Measurements from ENCODE around the gene GCG. TPM values are rescaled to one million over a fixed set of nuclear protein-coding genes. Genes with fewer than 3 reads are reported as not detected.

The GCG gene
- total and polyA plus RNA-seq, 2 of the 8 experiments (the other 6 are each of a cell fraction or from before 2014, with no cell fraction given), result not detected

DNA sequence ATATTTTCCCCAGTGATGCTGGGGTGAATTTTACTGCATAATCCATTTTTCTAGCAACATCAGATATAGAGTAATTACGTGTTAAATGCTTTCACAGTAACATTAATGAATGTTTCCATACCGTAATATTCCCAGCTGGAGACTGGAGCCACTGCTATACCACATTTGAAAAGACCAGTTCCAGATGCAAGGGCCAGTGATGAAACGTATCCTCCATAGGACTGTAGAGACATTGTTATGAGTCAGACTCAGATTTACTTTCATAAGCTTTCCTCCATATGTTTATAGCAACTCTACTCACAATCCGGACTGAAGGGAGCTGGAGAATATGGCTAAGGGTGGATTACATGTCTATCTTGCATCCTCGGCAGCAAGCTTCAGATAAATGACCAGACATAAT, 22.7 kb upstream of the GCG start:
- Histone ChIP-seq H2AFZ (ENCODE audit: low read length) (no peak overlapping the region), H2BK20ac (ENCODE audit: low read length) (no peak overlapping the region), H4K8ac (ENCODE audit: extremely low read depth, insufficient read depth, low read length) (no peak overlapping the region), H3K14ac (ENCODE audit: insufficient read length) (no peak overlapping the region), H3K4me1 (replicated peaks in 1 of 4; ENCODE audit: control insufficient read depth in 3 of 4, insufficient read depth in 4 of 4, low read length in 3 of 4) (peaks cover 0 to 3% (median 1%) of the 10 kb centered on the region in 4 experiments; a peak in 2 of 7 replicates), H3K79me2 (ENCODE audit: control insufficient read depth in 1 of 2, insufficient read depth in 2 of 2, low read length in 2 of 2) (no peaks in the 10 kb centered on the region), H3K36me3 (ENCODE audit: control insufficient read depth in 2 of 4, insufficient read depth in 4 of 4, low read length in 3 of 4) (no peaks in the 10 kb centered on the region), H2BK120ac (replicated peaks; ENCODE audit: low read depth, low read length) (no peak overlapping the region), H2BK15ac (ENCODE audit: low read length) (no peak overlapping the region), H4K5ac (ENCODE audit: insufficient read length, low read depth, low read length) (no peak overlapping the region), H3K9me3 (ENCODE audit: insufficient read depth in 2 of 2, low read depth in 1 of 2, low read length in 1 of 2) (no peaks in the 10 kb centered on the region), H4K91ac (replicated peaks; ENCODE audit: insufficient read length, low read length) (no peak overlapping the region), H2AK5ac (ENCODE audit: low read depth, low read length) (no peak overlapping the region), H3K79me1 (ENCODE audit: low read depth, low read length) (no peaks in the 10 kb centered on the region), H3K9ac (replicated peaks in 1 of 4; ENCODE audit: extremely low read depth in 1 of 4, low read depth in 3 of 4, low read length in 3 of 4) (no peak overlapping the region), H2BK5ac (ENCODE audit: low read depth, low read length) (no peak overlapping the region), H3K4me2 (ENCODE audit: insufficient read depth in 1 of 2, low read depth in 2 of 2, low read length in 2 of 2) (no peak overlapping the region), H3K56ac (replicated peaks; ENCODE audit: insufficient read length, low read depth, low read length) (no peak overlapping the region), H3K4me3 (ENCODE audit: extremely low read depth in 1 of 4, insufficient read depth in 2 of 4, low read depth in 3 of 4, low read length in 4 of 4) (no peak overlapping the region), H3K27me3 (replicated peaks in 1 of 4; ENCODE audit: control insufficient read depth in 3 of 4, extremely low read depth in 1 of 4, insufficient read depth in 3 of 4, low read length in 3 of 4) (peaks cover 0 to 1% (median 0%) of the 10 kb centered on the region in 4 experiments; a peak in 1 of 7 replicates), H3K23me2 (ENCODE audit: low read depth, low read length) (no peaks in the 10 kb centered on the region), H3K23ac (ENCODE audit: insufficient read length) (no peak overlapping the region), H2BK12ac (ENCODE audit: low read depth, low read length) (no peak overlapping the region), H4K20me1 (replicated peaks in 1 of 2; ENCODE audit: control insufficient read depth in 1 of 2, insufficient read depth in 2 of 2, low read length in 2 of 2) (no peaks in the 10 kb centered on the region), H3K4ac (replicated peaks; ENCODE audit: insufficient read length, low read depth, low read length) (no peak overlapping the region), H3K18ac (ENCODE audit: extremely low read depth, low read length) (no peak overlapping the region), H3K27ac (ENCODE audit: low read depth, low read length) (no peak overlapping the region)
- WGBS, 2 experiments (ENCODE audit: extremely low coverage in 1 of 2, insufficient coverage in 1 of 2, insufficient read length in 1 of 2, insufficient replicate concordance in 2 of 2, low coverage in 1 of 2, low lambda C conversion rate in 2 of 2, missing lambda C conversion rate in 1 of 2), result 95% methylated on average over 5 of the region's 5 CpGs; no CpG with 5 or more reads in 1 of the 2 experiments
- FAIRE-seq (no peak), DNase-seq (ENCODE audit: low read depth in 1 of 2, low spot score in 2 of 2) (no peak)
- ChIA-PET POLR2A (ENCODE audit: partially characterized antibody) (no interaction called here), CTCF (ENCODE audit: partially characterized antibody) (interaction anchor here (1.1 to 1.7 kb wide), 2 partner anchors 21 to 36 kb away, joined by 3 to 4 read pairs; no protein-coding TSS in a partner anchor)
- TF ChIP-seq CBX5 (IDR thresholded peaks at IDR 0.05; ENCODE audit: low read depth, low read length), result no peak
- TF ChIP-seq USF2 (IDR thresholded peaks at IDR 0.05; ENCODE audit: low read length), result no peak
- TF ChIP-seq RFX5 (IDR thresholded peaks at IDR 0.05; ENCODE audit: borderline replicate concordance, low read depth, low read length), result no peak
- no peak for TF ChIP-seq SUZ12 (IDR thresholded peaks at IDR 0.05; ENCODE audit: low read length)
- TF ChIP-seq, protein P1, sequence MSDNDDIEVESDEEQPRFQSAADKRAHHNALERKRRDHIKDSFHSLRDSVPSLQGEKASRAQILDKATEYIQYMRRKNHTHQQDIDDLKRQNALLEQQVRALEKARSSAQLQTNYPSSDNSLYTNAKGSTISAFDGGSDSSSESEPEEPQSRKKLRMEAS (IDR thresholded peaks at IDR 0.05), result no peak
- no peak for TF ChIP-seq POLR2AphosphoS5 (IDR thresholded peaks at IDR 0.05; ENCODE audit: low read depth, low read length)
- no peak for TF ChIP-seq SP4 (IDR thresholded peaks at IDR 0.05; ENCODE audit: low read length)
- no peak for TF ChIP-seq HDAC6 (IDR thresholded peaks at IDR 0.05; ENCODE audit: low read depth, low read length)
- no peak for TF ChIP-seq EZH2 (IDR thresholded peaks at IDR 0.05; ENCODE audit: low read depth, low read length, severe bottlenecking)
- TF ChIP-seq BCL11A (IDR thresholded peaks at IDR 0.05; ENCODE audit: low read depth in 2 of 2, low read length in 2 of 2), result no peak
- TF ChIP-seq TCF12 (IDR thresholded peaks at IDR 0.05; ENCODE audit: low read depth, low read length), result no peak

Data from H1 (cell line).